ENCODE measurements around the gene GALNT10.

Gene GALNT10

GRCh38 chr5:154316223-154316935 is 125.8 kb downstream of the GALNT10 start:
- H3K4me1 ChIP-seq (ENCODE audit: insufficient read depth, low read length) = no peaks in the 10 kb centered on the region
- ATAC-seq (ENCODE audit: insufficient read depth, low read depth) = no peak
- no peak overlapping the region for H3K4me2 ChIP-seq (ENCODE audit: insufficient read depth, low read length)
- no peak overlapping the region for H3K4me3 ChIP-seq (ENCODE audit: low read depth in 1 of 2, low read length in 2 of 2)
- TF ChIP-seq EZH2 (IDR thresholded peaks at IDR 0.05; ENCODE audit: borderline replicate concordance, low read depth, low read length, severe bottlenecking) (no peak), CTCF (IDR thresholded peaks at IDR 0.05; ENCODE audit: borderline replicate concordance, extremely low read depth, low read length, poor library complexity, severe bottlenecking) (no peak)
- no peaks in the 10 kb centered on the region for H3K9me3 ChIP-seq (ENCODE audit: insufficient read depth, low read length, severe bottlenecking)
- no peaks in the 10 kb centered on the region for H3K36me3 ChIP-seq (ENCODE audit: insufficient read depth, low read length)
- no peak for DNase-seq
- H2AFZ ChIP-seq (ENCODE audit: low read depth, low read length) = no peak overlapping the region
- no peaks in the 10 kb centered on the region for H4K20me1 ChIP-seq (ENCODE audit: insufficient read depth, low read length)
- no peaks in the 10 kb centered on the region for H3K27me3 ChIP-seq (ENCODE audit: insufficient read depth, low read length, poor library complexity)
- H3K27ac ChIP-seq (ENCODE audit: low read length) = no peak overlapping the region
- H3K79me2 ChIP-seq (ENCODE audit: insufficient read depth, low read length) = no peaks in the 10 kb centered on the region
- no peak overlapping the region for H3K9ac ChIP-seq (ENCODE audit: low read depth, low read length)

- no peaks in the 10 kb centered on the region for H3K79me2 ChIP-seq (ENCODE audit: insufficient read depth, low read length)
- ATAC-seq (ENCODE audit: insufficient read depth, low read depth) = no peak
- TF ChIP-seq EZH2 (IDR thresholded peaks at IDR 0.05; ENCODE audit: borderline replicate concordance, low read depth, low read length, severe bottlenecking) = no peak
- H3K4me3 ChIP-seq (ENCODE audit: low read depth in 1 of 2, low read length in 2 of 2) = no peak overlapping the region
- no peak overlapping the region for H3K4me2 ChIP-seq (ENCODE audit: insufficient read depth, low read length)
- no peaks in the 10 kb centered on the region for H3K27me3 ChIP-seq (ENCODE audit: insufficient read depth, low read length, poor library complexity)
- no peak overlapping the region for H3K27ac ChIP-seq (ENCODE audit: low read length)
- no peak overlapping the region for H3K9ac ChIP-seq (ENCODE audit: low read depth, low read length)
- no peaks in the 10 kb centered on the region for H3K4me1 ChIP-seq (ENCODE audit: insufficient read depth, low read length)
- H2AFZ ChIP-seq (ENCODE audit: low read depth, low read length) = no peak overlapping the region
- no peak for DNase-seq
- H3K9me3 ChIP-seq (ENCODE audit: insufficient read depth, low read length, severe bottlenecking) = no peaks in the 10 kb centered on the region
- no peaks in the 10 kb centered on the region for H4K20me1 ChIP-seq (ENCODE audit: insufficient read depth, low read length)
- H3K36me3 ChIP-seq (ENCODE audit: insufficient read depth, low read length) = no peaks in the 10 kb centered on the region
Observed at GRCh38 chr5:154317916-154318315, 127.4 kb downstream of the GALNT10 start.

GRCh38 chr5:154318691-154319090 is 128.2 kb downstream of the GALNT10 start:
- no peak for TF ChIP-seq EZH2 (IDR thresholded peaks at IDR 0.05; ENCODE audit: borderline replicate concordance, low read depth, low read length, severe bottlenecking)
- TF ChIP-seq CTCF (IDR thresholded peaks at IDR 0.05; ENCODE audit: borderline replicate concordance, extremely low read depth, low read length, poor library complexity, severe bottlenecking) = no peak
- H3K27me3 ChIP-seq (ENCODE audit: insufficient read depth, low read length, poor library complexity) = no peaks in the 10 kb centered on the region
- no peak overlapping the region for H3K27ac ChIP-seq (ENCODE audit: low read length)
- H3K9me3 ChIP-seq (ENCODE audit: insufficient read depth, low read length, severe bottlenecking) = no peaks in the 10 kb centered on the region
- no peak for DNase-seq
- H4K20me1 ChIP-seq (ENCODE audit: insufficient read depth, low read length) = no peaks in the 10 kb centered on the region
- H3K36me3 ChIP-seq (ENCODE audit: insufficient read depth, low read length) = no peaks in the 10 kb centered on the region
- H3K4me2 ChIP-seq (ENCODE audit: insufficient read depth, low read length) = no peak overlapping the region
- H2AFZ ChIP-seq (ENCODE audit: low read depth, low read length) = no peak overlapping the region
- H3K4me3 ChIP-seq (ENCODE audit: low read depth in 1 of 2, low read length in 2 of 2) = no peak overlapping the region
- no peaks in the 10 kb centered on the region for H3K79me2 ChIP-seq (ENCODE audit: insufficient read depth, low read length)
- no peak for ATAC-seq (ENCODE audit: insufficient read depth, low read depth)
- no peaks in the 10 kb centered on the region for H3K4me1 ChIP-seq (ENCODE audit: insufficient read depth, low read length)
- no peak overlapping the region for H3K9ac ChIP-seq (ENCODE audit: low read depth, low read length)

- Histone ChIP-seq H3K4me3 (ENCODE audit: low read depth in 1 of 2, low read length in 2 of 2) (no peak overlapping the region), H3K9me3 (ENCODE audit: insufficient read depth, low read length, severe bottlenecking) (no peaks in the 10 kb centered on the region), H3K9ac (ENCODE audit: low read depth, low read length) (no peak overlapping the region), H3K4me2 (ENCODE audit: insufficient read depth, low read length) (no peak overlapping the region), H3K27me3 (ENCODE audit: insufficient read depth, low read length, poor library complexity) (no peaks in the 10 kb centered on the region), H3K79me2 (ENCODE audit: insufficient read depth, low read length) (no peaks in the 10 kb centered on the region), H3K4me1 (ENCODE audit: insufficient read depth, low read length) (no peaks in the 10 kb centered on the region), H4K20me1 (ENCODE audit: insufficient read depth, low read length) (no peaks in the 10 kb centered on the region), H3K27ac (ENCODE audit: low read length) (no peak overlapping the region), H2AFZ (ENCODE audit: low read depth, low read length) (no peak overlapping the region), H3K36me3 (ENCODE audit: insufficient read depth, low read length) (no peaks in the 10 kb centered on the region)
- no peak for ATAC-seq (ENCODE audit: insufficient read depth, low read depth)
- no peak for DNase-seq
- no peak for TF ChIP-seq EZH2 (IDR thresholded peaks at IDR 0.05; ENCODE audit: borderline replicate concordance, low read depth, low read length, severe bottlenecking)
- no peak for TF ChIP-seq CTCF (IDR thresholded peaks at IDR 0.05; ENCODE audit: borderline replicate concordance, extremely low read depth, low read length, poor library complexity, severe bottlenecking)
Observed at GRCh38 chr5:154319736-154320135, 129.2 kb downstream of the GALNT10 start.
